ENCODE results near the gene AADACL4. TPM values are rescaled to one million over a fixed set of nuclear protein-coding genes. Genes with fewer than 3 reads are reported as not detected.

Gene AADACL4
- total and polyA plus RNA-seq, 10 of the 15 experiments (the other 5 are each of a cell fraction or from before 2014, with no cell fraction given), result not detected

GRCh38 chr1:12625276-12625675 is 18.6 kb upstream of the AADACL4 start (continued):
- TF ChIP-seq BCLAF1 (IDR thresholded peaks at IDR 0.05), result no peak
- TF ChIP-seq, protein P1, sequence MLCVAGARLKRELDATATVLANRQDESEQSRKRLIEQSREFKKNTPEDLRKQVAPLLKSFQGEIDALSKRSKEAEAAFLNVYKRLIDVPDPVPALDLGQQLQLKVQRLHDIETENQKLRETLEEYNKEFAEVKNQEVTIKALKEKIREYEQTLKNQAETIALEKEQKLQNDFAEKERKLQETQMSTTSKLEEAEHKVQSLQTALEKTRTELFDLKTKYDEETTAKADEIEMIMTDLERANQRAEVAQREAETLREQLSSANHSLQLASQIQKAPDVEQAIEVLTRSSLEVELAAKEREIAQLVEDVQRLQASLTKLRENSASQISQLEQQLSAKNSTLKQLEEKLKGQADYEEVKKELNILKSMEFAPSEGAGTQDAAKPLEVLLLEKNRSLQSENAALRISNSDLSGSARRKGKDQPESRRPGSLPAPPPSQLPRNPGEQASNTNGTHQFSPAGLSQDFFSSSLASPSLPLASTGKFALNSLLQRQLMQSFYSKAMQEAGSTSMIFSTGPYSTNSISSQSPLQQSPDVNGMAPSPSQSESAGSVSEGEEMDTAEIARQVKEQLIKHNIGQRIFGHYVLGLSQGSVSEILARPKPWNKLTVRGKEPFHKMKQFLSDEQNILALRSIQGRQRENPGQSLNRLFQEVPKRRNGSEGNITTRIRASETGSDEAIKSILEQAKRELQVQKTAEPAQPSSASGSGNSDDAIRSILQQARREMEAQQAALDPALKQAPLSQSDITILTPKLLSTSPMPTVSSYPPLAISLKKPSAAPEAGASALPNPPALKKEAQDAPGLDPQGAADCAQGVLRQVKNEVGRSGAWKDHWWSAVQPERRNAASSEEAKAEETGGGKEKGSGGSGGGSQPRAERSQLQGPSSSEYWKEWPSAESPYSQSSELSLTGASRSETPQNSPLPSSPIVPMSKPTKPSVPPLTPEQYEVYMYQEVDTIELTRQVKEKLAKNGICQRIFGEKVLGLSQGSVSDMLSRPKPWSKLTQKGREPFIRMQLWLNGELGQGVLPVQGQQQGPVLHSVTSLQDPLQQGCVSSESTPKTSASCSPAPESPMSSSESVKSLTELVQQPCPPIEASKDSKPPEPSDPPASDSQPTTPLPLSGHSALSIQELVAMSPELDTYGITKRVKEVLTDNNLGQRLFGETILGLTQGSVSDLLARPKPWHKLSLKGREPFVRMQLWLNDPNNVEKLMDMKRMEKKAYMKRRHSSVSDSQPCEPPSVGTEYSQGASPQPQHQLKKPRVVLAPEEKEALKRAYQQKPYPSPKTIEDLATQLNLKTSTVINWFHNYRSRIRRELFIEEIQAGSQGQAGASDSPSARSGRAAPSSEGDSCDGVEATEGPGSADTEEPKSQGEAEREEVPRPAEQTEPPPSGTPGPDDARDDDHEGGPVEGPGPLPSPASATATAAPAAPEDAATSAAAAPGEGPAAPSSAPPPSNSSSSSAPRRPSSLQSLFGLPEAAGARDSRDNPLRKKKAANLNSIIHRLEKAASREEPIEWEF (IDR thresholded peaks at IDR 0.05; ENCODE audit: insufficient replicate concordance, low read depth, low read length), result no peak
- TF ChIP-seq ZNF274 (IDR thresholded peaks at IDR 0.05; ENCODE audit: insufficient read depth, insufficient read length), result no peak
- no peak for TF ChIP-seq RAD51 (IDR thresholded peaks at IDR 0.05)
- no peak for TF ChIP-seq POU2F2 (IDR thresholded peaks at IDR 0.05; ENCODE audit: borderline replicate concordance, low read depth, low read length)
- TF ChIP-seq HDAC2 (IDR thresholded peaks at IDR 0.05), result no peak

Measured in GM12878 (cell line).